ENCODE measurements around the gene NFKB1. TPM values are rescaled to one million over a fixed set of nuclear protein-coding genes. Genes with fewer than 3 reads are reported as not detected.
A peak's percentile ranks its signal among the peaks of the same experiment; 100 is the strongest.

Gene NFKB1
- total and polyA plus RNA-seq, 2 experiments from 2014 or later = 15.5 to 26.6 TPM

DNA sequence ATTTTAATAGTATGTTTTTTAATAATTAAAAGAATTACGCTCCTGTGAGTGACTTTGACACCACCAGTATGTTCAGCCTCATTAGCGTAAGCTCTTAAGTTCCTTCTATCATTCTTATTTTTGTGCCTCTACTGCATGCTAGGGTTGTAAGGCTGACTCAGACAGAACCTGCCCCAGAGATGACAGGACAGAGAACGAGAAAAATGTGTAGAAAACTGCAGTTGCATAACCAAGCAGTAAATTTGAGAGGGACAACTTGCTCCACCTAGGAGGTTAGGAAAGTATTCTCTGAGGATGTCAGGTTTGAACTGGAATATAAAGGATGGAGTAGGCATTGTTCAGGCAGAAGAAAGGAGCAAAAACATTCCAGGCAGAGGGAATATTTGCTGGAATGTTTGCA is 98.7 kb downstream of the NFKB1 start:
- peaks cover 10% of the 10 kb centered on the region for H3K36me3 ChIP-seq
- no peak overlapping the region for H3K4me3 ChIP-seq
- H3K9me3 ChIP-seq (ENCODE audit: low read depth) = no peaks in the 10 kb centered on the region
- TF ChIP-seq, protein P1, sequence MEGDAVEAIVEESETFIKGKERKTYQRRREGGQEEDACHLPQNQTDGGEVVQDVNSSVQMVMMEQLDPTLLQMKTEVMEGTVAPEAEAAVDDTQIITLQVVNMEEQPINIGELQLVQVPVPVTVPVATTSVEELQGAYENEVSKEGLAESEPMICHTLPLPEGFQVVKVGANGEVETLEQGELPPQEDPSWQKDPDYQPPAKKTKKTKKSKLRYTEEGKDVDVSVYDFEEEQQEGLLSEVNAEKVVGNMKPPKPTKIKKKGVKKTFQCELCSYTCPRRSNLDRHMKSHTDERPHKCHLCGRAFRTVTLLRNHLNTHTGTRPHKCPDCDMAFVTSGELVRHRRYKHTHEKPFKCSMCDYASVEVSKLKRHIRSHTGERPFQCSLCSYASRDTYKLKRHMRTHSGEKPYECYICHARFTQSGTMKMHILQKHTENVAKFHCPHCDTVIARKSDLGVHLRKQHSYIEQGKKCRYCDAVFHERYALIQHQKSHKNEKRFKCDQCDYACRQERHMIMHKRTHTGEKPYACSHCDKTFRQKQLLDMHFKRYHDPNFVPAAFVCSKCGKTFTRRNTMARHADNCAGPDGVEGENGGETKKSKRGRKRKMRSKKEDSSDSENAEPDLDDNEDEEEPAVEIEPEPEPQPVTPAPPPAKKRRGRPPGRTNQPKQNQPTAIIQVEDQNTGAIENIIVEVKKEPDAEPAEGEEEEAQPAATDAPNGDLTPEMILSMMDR (IDR thresholded peaks at IDR 0.05; ENCODE audit: low read depth, low read length) = no peak
- no peak for DNase-seq (ENCODE audit: low read depth in 1 of 2, low spot score in 1 of 2)
- H3K27ac ChIP-seq = peak overlapping the region; percentile 98
- no peaks in the 10 kb centered on the region for H3K27me3 ChIP-seq
- H3K4me1 ChIP-seq (ENCODE audit: low read depth) = peaks cover 51% of the 10 kb centered on the region

DNA sequence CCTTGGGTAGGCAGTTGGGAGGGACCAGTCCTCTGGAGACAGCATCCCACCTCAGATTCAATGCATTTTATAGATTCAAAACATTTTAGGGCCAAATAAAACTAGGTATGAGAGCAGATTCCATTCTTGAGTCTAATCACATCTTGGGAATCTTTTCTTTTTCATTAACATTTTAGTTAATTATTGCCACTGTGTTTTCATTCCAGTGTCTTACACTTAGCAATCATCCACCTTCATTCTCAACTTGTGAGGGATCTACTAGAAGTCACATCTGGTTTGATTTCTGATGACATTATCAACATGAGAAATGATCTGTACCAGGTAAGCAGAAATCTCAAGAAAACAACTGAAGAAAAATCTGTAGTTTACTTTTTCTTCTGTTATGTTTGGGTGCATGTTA is 99.5 kb downstream of the NFKB1 start:
- Histone ChIP-seq H3K27ac (no peak overlapping the region), H3K36me3 (peaks cover 10% of the 10 kb centered on the region), H3K4me1 (ENCODE audit: low read depth) (peaks cover 43% of the 10 kb centered on the region), H3K4me3 (no peak overlapping the region), H3K9me3 (ENCODE audit: low read depth) (no peaks in the 10 kb centered on the region), H3K27me3 (no peaks in the 10 kb centered on the region)
- no peak for DNase-seq (ENCODE audit: low read depth in 1 of 2, low spot score in 1 of 2)
- TF ChIP-seq, protein P1 (IDR thresholded peaks at IDR 0.05; ENCODE audit: low read depth, low read length) = no peak

DNA sequence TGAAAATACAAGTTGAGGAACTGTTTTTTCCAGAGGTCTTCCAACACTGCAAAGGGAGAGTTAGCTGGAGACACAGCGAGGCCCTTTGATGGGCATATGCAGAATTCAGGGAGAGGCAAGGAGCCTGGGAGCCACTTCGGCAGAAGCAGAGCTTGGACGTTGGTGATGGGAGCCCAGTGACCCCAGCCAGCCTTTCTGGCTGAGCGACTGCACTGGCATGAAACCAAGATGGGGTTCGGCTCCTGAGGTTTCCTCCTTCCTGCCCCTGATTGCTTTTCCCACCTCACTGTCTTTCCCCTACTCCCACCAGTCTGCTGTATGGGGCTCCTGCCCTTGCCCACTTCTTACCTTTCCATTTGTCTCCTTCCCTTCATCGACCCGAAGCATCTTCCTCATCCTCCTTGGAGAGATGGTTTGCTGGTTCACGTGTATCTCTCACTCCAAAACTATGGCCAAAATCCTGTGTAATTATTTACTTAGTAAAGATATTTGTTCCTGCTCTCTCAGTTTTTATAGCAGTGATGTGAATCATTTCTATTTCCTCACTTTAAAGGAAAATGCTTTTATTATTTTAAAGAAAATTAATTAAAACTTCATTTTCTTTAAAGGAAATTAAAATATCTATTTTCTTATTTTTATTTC is 100.5 kb downstream of the NFKB1 start:
- Histone ChIP-seq H3K4me3 (no peak overlapping the region), H3K27me3 (no peaks in the 10 kb centered on the region), H3K27ac (no peak overlapping the region), H3K9me3 (ENCODE audit: low read depth) (no peaks in the 10 kb centered on the region), H3K4me1 (ENCODE audit: low read depth) (peaks cover 33% of the 10 kb centered on the region), H3K36me3 (peaks cover 10% of the 10 kb centered on the region)
- TF ChIP-seq, protein P1 (IDR thresholded peaks at IDR 0.05; ENCODE audit: low read depth, low read length) = no peak
- no peak for DNase-seq (ENCODE audit: low read depth in 1 of 2, low spot score in 1 of 2)

DNA sequence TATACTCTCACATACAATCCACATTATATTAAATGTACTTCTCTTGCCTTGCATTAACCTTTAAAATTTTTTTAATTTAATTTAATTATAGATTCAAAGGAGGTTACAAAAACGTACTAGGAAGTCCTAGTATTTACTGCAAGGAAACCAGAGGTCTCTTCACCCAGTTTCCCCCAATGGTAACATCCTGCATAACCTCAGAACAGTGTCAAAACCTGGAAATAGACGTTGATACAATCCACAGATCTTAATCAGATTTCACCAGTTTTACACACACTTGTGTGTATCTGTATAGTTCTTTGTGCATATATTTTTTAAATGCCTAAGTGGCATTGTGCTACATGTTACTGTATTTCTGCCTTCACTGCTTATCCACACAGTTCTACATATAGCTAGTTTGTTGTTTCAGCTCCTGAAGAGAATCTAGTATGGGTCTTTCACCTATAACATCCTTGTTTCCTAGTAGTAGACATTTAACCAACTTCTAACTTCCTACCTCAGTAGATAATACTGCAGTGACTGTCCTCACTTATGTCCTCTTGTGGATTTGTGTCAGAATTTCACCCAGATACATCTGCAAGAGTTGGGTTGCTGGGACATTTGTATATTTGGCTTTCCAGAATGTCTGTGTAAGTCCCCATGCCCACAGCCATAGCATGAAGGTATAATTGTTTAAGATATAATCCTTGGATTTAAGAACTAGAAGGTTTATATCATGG is 103.2 kb downstream of the NFKB1 start:
- Histone ChIP-seq H3K4me3 (no peak overlapping the region), H3K27ac (no peak overlapping the region), H3K27me3 (no peaks in the 10 kb centered on the region), H3K4me1 (ENCODE audit: low read depth) (peaks cover 9% of the 10 kb centered on the region), H3K9me3 (ENCODE audit: low read depth) (no peaks in the 10 kb centered on the region), H3K36me3 (peaks cover 20% of the 10 kb centered on the region)
- DNase-seq (ENCODE audit: low read depth in 1 of 2, low spot score in 1 of 2) = no peak
- TF ChIP-seq, protein P1 (IDR thresholded peaks at IDR 0.05; ENCODE audit: low read depth, low read length) = no peak

DNA sequence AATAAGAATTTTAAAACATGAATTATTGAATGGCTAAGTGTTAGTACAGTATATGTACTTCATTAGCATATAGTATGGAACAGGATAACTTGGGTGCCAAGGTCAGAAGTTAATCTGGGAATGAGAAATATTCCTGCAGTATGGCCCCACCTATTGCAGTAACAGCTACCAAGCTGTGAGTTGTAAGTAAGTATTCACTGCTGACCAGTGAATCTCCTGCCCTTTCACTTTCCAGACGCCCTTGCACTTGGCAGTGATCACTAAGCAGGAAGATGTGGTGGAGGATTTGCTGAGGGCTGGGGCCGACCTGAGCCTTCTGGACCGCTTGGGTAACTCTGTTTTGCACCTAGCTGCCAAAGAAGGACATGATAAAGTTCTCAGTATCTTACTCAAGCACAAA is 105.1 kb downstream of the NFKB1 start:
- Histone ChIP-seq H3K36me3 (peaks cover 32% of the 10 kb centered on the region), H3K9me3 (ENCODE audit: low read depth) (no peaks in the 10 kb centered on the region), H3K27me3 (no peaks in the 10 kb centered on the region), H3K27ac (no peak overlapping the region), H3K4me3 (no peak overlapping the region), H3K4me1 (ENCODE audit: low read depth) (no peaks in the 10 kb centered on the region)
- TF ChIP-seq, protein P1 (IDR thresholded peaks at IDR 0.05; ENCODE audit: low read depth, low read length) = no peak
- DNase-seq (ENCODE audit: low read depth in 1 of 2, low spot score in 1 of 2) = no peak
